Measurements from ENCODE around the gene LAPTM5.

The LAPTM5 gene

GRCh38 chr1:30727824-30728223 is 29.8 kb downstream of the LAPTM5 start:
- DNase-seq: no peak

- no peak for DNase-seq
Observed at GRCh38 chr1:30726773-30727684, 30.5 kb downstream of the LAPTM5 start.

- DNase-seq: no peak
Observed at GRCh38 chr1:30726236-30726635, 31.3 kb downstream of the LAPTM5 start.

- DNase-seq: no peak
Observed at GRCh38 chr1:30725450-30726095, 32.0 kb downstream of the LAPTM5 start.

GRCh38 chr1:30724655-30725421 is 32.7 kb downstream of the LAPTM5 start:
- DNase-seq: no peak

- no peak for DNase-seq
Observed at GRCh38 chr1:30724175-30724574, 33.4 kb downstream of the LAPTM5 start.

- DNase-seq: no peak
Observed at GRCh38 chr1:30723331-30723755, 34.2 kb downstream of the LAPTM5 start, which contains the start of gene MATN1. MATN1 (minus strand) TSS chr1:30723585; CDS start chr1:30723551, 34 bp downstream.

GRCh38 chr1:30721812-30722537 is 35.6 kb downstream of the LAPTM5 start:
- no peak for DNase-seq

GRCh38 chr1:30721341-30721793 is 36.2 kb downstream of the LAPTM5 start:
- DNase-seq: no peak

- no peak for DNase-seq
Observed at GRCh38 chr1:30720271-30721223, 37.0 kb downstream of the LAPTM5 start.

GRCh38 chr1:30719406-30720270 is 37.9 kb downstream of the LAPTM5 start:
- DNase-seq: peak; percentile 34

GRCh38 chr1:30718636-30719405 is 38.8 kb downstream of the LAPTM5 start:
- DNase-seq: peak; percentile 99

- peak; percentile 99 for DNase-seq
Observed at GRCh38 chr1:30718091-30718635, 39.4 kb downstream of the LAPTM5 start.

GRCh38 chr1:30716646-30717045 is 40.9 kb downstream of the LAPTM5 start:
- no peak for DNase-seq

- no peak for DNase-seq
Observed at GRCh38 chr1:30715886-30716285, 41.7 kb downstream of the LAPTM5 start.

- DNase-seq: no peak
Observed at GRCh38 chr1:30715216-30715615, 42.4 kb downstream of the LAPTM5 start.

GRCh38 chr1:30714536-30715090 is 43.0 kb downstream of the LAPTM5 start:
- DNase-seq: no peak

- no peak for DNase-seq
Observed at GRCh38 chr1:30714025-30714424, 43.5 kb downstream of the LAPTM5 start.

GRCh38 chr1:30713311-30713710 is 44.3 kb downstream of the LAPTM5 start:
- peak; percentile 69 for DNase-seq
